Endometrial microvascular endothelial cells (primary cell): Measurements from ENCODE around the gene MROH2A. TPM values are rescaled to one million over a fixed set of nuclear protein-coding genes. Genes with fewer than 3 reads are reported as not detected.
"Not testable (repeated sequence)": the region's sequence is repeated elsewhere in the genome, so short reads cannot be mapped to it uniquely, and the experiment has no call there.

ENCODE experiments used
- in situ Hi-C: cut with HindIII; loops from 2 replicates; pipeline ENCODE4 v1.10.0; 2017; ENCODE audit warnings: low sequenced_read_pairs, low pct_unique_long_range_greater_than_20kb; ENCODE audit errors: inconsistent ontology term
- total RNA-seq: library from RNA; depleted of rRNA; stranded (reverse); fragments of >200 nt; gene quantifications from one replicate; pipeline ENCODE4 v1.2.3, GENCODE V29; 2015; ENCODE audit errors: inconsistent ontology term

MROH2A gene
- total RNA-seq, 1 donor from 2014 or later: not detected

GRCh38 chr2:233871432-233871831 is 93.3 kb downstream of the MROH2A start:
- in situ Hi-C loops: no loop called here

GRCh38 chr2:233872125-233872524 is 94.0 kb downstream of the MROH2A start:
- in situ Hi-C loops: not testable (repeated sequence)

- in situ Hi-C loops: no loop called here
Observed at GRCh38 chr2:233882353-233882752, 104.2 kb downstream of the MROH2A start.

Other genes with a start within 250 kb of the MROH2A start
- gene USP40, start 211.5 kb upstream of the MROH2A start, total RNA-seq: 22.3 TPM
- not detected for gene UGT1A8, start 160.7 kb upstream of the MROH2A start, total RNA-seq
- not detected for gene UGT1A10, start 141.9 kb upstream of the MROH2A start, total RNA-seq
- not detected for gene UGT1A9, start 106.4 kb upstream of the MROH2A start, total RNA-seq
- not detected for gene UGT1A7, start 96.4 kb upstream of the MROH2A start, total RNA-seq
- gene UGT1A6, start 85.4 kb upstream of the MROH2A start, total RNA-seq: not detected
- not detected for gene UGT1A5, start 65.4 kb upstream of the MROH2A start, total RNA-seq
- gene UGT1A4, start 59.6 kb upstream of the MROH2A start, total RNA-seq: not detected
- not detected for gene UGT1A3, start 49.3 kb upstream of the MROH2A start, total RNA-seq
- gene UGT1A1, start 18.1 kb upstream of the MROH2A start, total RNA-seq: not detected
- gene HJURP, start 76.2 kb downstream of the MROH2A start, total RNA-seq: 69.5 TPM
- not detected for gene TRPM8, start 139.0 kb downstream of the MROH2A start, total RNA-seq